AG04449 (cell line): ENCODE results near the gene CELSR1.

Experiments
- CTCF ChIA-PET: fragments of 350-600 bp; formaldehyde crosslinking; extraction: SDS; loops from one replicate; lab custom pipeline; 2021; ENCODE audit warnings: antibody characterized with exemption; lab: Yijun Ruan, JAX
- POLR2A ChIA-PET: fragments of 400-600, 350-600 bp; formaldehyde crosslinking; extraction: SDS; loops from one replicate; lab custom pipeline; 2020; ENCODE audit warnings: antibody characterized with exemption, inconsistent platforms; lab: Yijun Ruan, JAX
- DNase-seq: peaks from one replicate; pipeline ENCODE4 v3.0.0-alpha.2; 2010; ENCODE audit warnings: low read depth, low spot score
- H3K4me3 ChIP-seq: 2 replicates; pipeline ENCODE4 v1.5.1; 2011; ENCODE audit warnings: low read depth, mild to moderate bottlenecking, control low read depth, low read length
- CTCF ChIP-seq: IDR thresholded peaks from one replicate; pipeline ENCODE4 v1.5.1; 2011; ENCODE audit warnings: mild to moderate bottlenecking, moderate library complexity, low read length, control low read depth, inconsistent platforms; ENCODE audit not compliant: insufficient read depth; ENCODE audit errors: missing control alignments

Gene CELSR1

GRCh38 chr22:46579751-46580449, 42.5 kb upstream of the CELSR1 start:
- ChIA-PET POLR2A (no interaction called here), CTCF (interaction anchor here (4.3 kb wide), 1 partner anchor 17 kb away, joined by 16 read pairs; no protein-coding TSS in a partner anchor)
- DNase-seq = no peak
- H3K4me3 ChIP-seq = no peak overlapping the region
- no peak for TF ChIP-seq CTCF

DNA sequence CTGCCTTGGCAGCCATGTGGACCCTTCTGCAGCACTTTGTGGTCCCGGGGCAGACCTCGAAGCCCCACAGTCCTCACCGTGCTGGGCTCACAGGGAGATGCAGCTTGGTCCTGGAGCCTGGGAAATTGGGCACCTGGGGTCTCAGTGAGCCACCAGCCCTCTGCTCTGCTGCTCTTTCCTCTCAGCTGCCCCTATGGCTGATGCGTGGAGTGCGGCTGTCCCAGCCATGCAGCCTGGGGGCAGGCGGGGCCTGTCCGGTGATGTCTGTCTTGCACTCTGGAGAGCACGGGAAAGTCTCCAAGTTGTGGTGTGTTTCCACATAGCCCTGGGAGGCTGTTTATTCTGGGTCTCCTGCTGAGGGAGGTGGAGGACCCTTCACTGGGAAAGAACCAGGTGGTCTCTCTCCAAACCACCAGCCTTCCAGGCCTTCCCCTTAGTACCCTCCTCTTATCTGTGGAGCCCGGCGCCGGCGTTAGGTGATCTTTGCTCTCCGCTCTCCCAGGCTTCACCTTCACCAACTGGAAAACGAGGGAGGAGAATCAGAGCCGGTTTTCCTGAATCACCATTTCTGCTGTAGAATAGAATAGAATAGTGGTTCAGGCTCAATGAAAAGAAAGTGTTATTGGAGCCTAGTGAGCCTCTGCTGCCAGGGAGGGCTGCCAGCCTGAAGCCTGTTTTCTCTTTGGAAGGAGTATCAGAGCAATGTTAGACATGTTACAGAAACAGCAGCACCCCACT, 41.6 kb upstream of the CELSR1 start:
- no peak for TF ChIP-seq CTCF
- no peak overlapping the region for H3K4me3 ChIP-seq
- CTCF ChIA-PET = no interaction called here
- POLR2A ChIA-PET = no interaction called here
- no peak for DNase-seq

GRCh38 chr22:46578251-46578823, 40.9 kb upstream of the CELSR1 start:
- no peak for TF ChIP-seq CTCF
- no peak for DNase-seq
- ChIA-PET POLR2A (no interaction called here), CTCF (no interaction called here)
- peak overlapping the region; percentile 64 for H3K4me3 ChIP-seq

GRCh38 chr22:46577368-46578249, 40.2 kb upstream of the CELSR1 start:
- POLR2A ChIA-PET = no interaction called here
- CTCF ChIA-PET = interaction anchor here (1.0 kb wide), 1 partner anchor 15 kb away, joined by 3 read pairs; no protein-coding TSS in a partner anchor
- TF ChIP-seq CTCF = no peak
- peak overlapping the region; percentile 64 for H3K4me3 ChIP-seq
- DNase-seq = no peak

GRCh38 chr22:46576556-46577367, 39.3 kb upstream of the CELSR1 start:
- POLR2A ChIA-PET = no interaction called here
- H3K4me3 ChIP-seq = peak overlapping the region; percentile 64
- DNase-seq = no peak
- CTCF ChIA-PET = interaction anchor here (1.0 to 1.4 kb wide), 2 partner anchors 11 to 14 kb away, joined by 3 to 4 read pairs; no protein-coding TSS in a partner anchor
- no peak for TF ChIP-seq CTCF
